ENCODE data around the gene INPP5J. TPM values are rescaled to one million over a fixed set of nuclear protein-coding genes. Genes with fewer than 3 reads are reported as not detected.

The INPP5J gene
- total and polyA plus RNA-seq, 2 experiments from 2014 or later = 4.8 to 14.5 TPM

DNA sequence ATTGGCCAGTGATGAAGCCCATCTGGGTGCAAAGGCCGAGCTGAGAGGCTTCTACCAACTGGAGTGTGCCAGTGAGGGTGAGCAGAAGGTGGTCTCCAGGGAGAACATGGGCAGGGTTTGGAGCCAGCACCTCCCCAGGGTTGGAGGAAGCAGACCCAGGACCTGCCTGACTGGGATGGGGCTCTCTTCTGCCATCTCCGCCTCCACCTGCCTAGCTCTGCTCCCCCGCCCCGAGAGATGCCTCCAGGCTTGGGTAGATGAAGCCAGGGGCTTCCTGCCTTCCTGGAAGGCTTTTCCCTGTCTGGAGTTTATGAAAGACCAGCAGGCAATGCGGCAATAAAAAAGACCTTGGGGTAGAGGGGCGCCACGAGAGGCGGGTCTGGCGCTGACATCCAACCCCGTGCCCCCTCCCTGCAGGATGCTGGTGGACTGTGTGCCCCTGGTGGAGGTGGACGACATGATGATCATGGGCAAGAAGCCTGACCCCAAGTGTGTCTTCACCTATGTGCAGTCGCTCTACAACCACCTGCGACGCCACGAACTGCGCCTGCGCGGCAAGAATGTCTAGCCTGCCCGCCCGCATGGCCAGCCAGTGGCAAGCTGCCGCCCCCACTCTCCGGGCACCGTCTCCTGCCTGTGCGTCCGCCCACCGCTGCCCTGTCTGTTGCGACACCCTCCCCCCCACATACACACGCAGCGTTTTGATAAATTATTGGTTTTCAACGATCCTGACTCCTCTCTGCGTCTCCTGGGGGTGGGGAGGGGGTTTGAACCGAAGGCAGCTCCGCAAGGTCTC lies 18.7 kb upstream of the INPP5J start (continued):
- TF ChIP-seq, protein P1, sequence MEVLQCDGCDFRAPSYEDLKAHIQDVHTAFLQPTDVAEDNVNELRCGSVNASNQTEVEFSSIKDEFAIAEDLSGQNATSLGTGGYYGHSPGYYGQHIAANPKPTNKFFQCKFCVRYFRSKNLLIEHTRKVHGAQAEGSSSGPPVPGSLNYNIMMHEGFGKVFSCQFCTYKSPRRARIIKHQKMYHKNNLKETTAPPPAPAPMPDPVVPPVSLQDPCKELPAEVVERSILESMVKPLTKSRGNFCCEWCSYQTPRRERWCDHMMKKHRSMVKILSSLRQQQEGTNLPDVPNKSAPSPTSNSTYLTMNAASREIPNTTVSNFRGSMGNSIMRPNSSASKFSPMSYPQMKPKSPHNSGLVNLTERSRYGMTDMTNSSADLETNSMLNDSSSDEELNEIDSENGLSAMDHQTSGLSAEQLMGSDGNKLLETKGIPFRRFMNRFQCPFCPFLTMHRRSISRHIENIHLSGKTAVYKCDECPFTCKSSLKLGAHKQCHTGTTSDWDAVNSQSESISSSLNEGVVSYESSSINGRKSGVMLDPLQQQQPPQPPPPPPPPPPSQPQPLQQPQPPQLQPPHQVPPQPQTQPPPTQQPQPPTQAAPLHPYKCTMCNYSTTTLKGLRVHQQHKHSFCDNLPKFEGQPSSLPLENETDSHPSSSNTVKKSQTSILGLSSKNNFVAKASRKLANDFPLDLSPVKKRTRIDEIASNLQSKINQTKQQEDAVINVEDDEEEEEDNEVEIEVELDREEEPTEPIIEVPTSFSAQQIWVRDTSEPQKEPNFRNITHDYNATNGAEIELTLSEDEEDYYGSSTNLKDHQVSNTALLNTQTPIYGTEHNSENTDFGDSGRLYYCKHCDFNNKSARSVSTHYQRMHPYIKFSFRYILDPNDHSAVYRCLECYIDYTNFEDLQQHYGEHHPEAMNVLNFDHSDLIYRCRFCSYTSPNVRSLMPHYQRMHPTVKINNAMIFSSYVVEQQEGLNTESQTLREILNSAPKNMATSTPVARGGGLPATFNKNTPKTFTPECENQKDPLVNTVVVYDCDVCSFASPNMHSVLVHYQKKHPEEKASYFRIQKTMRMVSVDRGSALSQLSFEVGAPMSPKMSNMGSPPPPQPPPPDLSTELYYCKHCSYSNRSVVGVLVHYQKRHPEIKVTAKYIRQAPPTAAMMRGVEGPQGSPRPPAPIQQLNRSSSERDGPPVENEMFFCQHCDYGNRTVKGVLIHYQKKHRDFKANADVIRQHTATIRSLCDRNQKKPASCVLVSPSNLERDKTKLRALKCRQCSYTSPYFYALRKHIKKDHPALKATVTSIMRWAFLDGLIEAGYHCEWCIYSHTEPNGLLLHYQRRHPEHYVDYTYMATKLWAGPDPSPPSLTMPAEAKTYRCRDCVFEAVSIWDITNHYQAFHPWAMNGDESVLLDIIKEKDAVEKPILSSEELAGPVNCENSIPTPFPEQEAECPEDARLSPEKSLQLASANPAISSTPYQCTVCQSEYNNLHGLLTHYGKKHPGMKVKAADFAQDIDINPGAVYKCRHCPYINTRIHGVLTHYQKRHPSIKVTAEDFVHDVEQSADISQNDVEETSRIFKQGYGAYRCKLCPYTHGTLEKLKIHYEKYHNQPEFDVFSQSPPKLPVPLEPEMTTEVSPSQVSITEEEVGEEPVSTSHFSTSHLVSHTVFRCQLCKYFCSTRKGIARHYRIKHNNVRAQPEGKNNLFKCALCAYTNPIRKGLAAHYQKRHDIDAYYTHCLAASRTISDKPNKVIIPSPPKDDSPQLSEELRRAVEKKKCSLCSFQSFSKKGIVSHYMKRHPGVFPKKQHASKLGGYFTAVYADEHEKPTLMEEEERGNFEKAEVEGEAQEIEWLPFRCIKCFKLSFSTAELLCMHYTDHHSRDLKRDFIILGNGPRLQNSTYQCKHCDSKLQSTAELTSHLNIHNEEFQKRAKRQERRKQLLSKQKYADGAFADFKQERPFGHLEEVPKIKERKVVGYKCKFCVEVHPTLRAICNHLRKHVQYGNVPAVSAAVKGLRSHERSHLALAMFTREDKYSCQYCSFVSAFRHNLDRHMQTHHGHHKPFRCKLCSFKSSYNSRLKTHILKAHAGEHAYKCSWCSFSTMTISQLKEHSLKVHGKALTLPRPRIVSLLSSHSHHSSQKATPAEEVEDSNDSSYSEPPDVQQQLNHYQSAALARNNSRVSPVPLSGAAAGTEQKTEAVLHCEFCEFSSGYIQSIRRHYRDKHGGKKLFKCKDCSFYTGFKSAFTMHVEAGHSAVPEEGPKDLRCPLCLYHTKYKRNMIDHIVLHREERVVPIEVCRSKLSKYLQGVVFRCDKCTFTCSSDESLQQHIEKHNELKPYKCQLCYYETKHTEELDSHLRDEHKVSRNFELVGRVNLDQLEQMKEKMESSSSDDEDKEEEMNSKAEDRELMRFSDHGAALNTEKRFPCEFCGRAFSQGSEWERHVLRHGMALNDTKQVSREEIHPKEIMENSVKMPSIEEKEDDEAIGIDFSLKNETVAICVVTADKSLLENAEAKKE (CRISPR knock-in tag; IDR thresholded peaks at IDR 0.05) = no peak
- TF ChIP-seq STAT1 (IDR thresholded peaks at IDR 0.05; ENCODE audit: unreplicated experiment) (no peak), POLR2AphosphoS5 (IDR thresholded peaks at IDR 0.05; ENCODE audit: low read depth) (no peak), NANOG (IDR thresholded peaks at IDR 0.05; ENCODE audit: borderline replicate concordance) (no peak)

GRCh38 chr22:31104869-31105268 lies 17.9 kb upstream of the INPP5J start:
- peak; percentile 70 for ATAC-seq
- peaks cover 9% of the 10 kb centered on the region for H3K4me1 Mint-ChIP-seq
- Histone ChIP-seq H3F3A (replicated peaks; ENCODE audit: low read depth) (peaks cover 13% of the 10 kb centered on the region; the same call in 1 of the 2 replicates), H3K4me3 (peak overlapping the region; percentile 48), H3K27me3 (ENCODE audit: insufficient read depth) (peaks cover 22% of the 10 kb centered on the region), H3K27ac (ENCODE audit: low read depth) (no peak overlapping the region), H4K20me1 (replicated peaks; ENCODE audit: insufficient read depth) (peaks cover 6% of the 10 kb centered on the region; the same call in 1 of the 2 replicates), H3K79me2 (replicated peaks; ENCODE audit: insufficient read depth) (no peaks in the 10 kb centered on the region), H3K36me3 (ENCODE audit: insufficient read depth) (no peaks in the 10 kb centered on the region), H3K4me1 (ENCODE audit: insufficient read depth) (peaks cover 25% of the 10 kb centered on the region), H3K9me2 (ENCODE audit: insufficient read depth) (no peaks in the 10 kb centered on the region), H3K4me2 (peak overlapping the region; percentile 78), H2AFZ (no peak overlapping the region)
- no peaks in the 10 kb centered on the region; the same call in 2 of the 3 replicates for H3K9me3 Mint-ChIP-seq
- H3K27me3 Mint-ChIP-seq (ENCODE audit: insufficient read depth, low read depth, poor library complexity) = peaks cover 45% of the 10 kb centered on the region
- DNase-seq (ENCODE audit: low spot score) = peak; percentile 93
- H3K27ac Mint-ChIP-seq = no peak overlapping the region
- peak overlapping the region; percentile 39; the same call in 2 of the 3 replicates for H3K4me3 Mint-ChIP-seq
- no peaks in the 10 kb centered on the region for H3K36me3 Mint-ChIP-seq (ENCODE audit: low read depth)
- peak; percentile 45 for TF ChIP-seq CREB1 (CRISPR knock-in tag; IDR thresholded peaks at IDR 0.05; ENCODE audit: low read depth)
- no peak for TF ChIP-seq EZH2 (IDR thresholded peaks at IDR 0.05; ENCODE audit: low read depth, unreplicated experiment)
- no peak for TF ChIP-seq EZH2phosphoT487 (IDR thresholded peaks at IDR 0.05; ENCODE audit: unreplicated experiment)
- TF ChIP-seq, protein P1 (CRISPR knock-in tag; IDR thresholded peaks at IDR 0.05) = no peak

All from GM23338 (cell line).